ENCODE data around the gene ERC1.

Gene ERC1

GRCh38 chr12:1542599-1542998 lies 551.6 kb downstream of the ERC1 start:
- no peak overlapping the region for H3K4me3 ChIP-seq (ENCODE audit: low read depth, low read length)
- TF ChIP-seq CTCF (IDR thresholded peaks at IDR 0.05; ENCODE audit: low read depth, low read length): no peak
- no peak overlapping the region for H3K27ac ChIP-seq
- DNase-seq: no peak
- H3K36me3 ChIP-seq: no peaks in the 10 kb centered on the region
- no peaks in the 10 kb centered on the region for H3K27me3 ChIP-seq (ENCODE audit: insufficient read depth, low read depth, severe bottlenecking)
- no peaks in the 10 kb centered on the region for H3K9me3 ChIP-seq (ENCODE audit: severe bottlenecking)

- DNase-seq: no peak
- H3K4me3 ChIP-seq (ENCODE audit: low read depth, low read length): no peak overlapping the region
- H3K27ac ChIP-seq: no peak overlapping the region
- H3K36me3 ChIP-seq: no peaks in the 10 kb centered on the region
- no peaks in the 10 kb centered on the region for H3K27me3 ChIP-seq (ENCODE audit: insufficient read depth, low read depth, severe bottlenecking)
- H3K9me3 ChIP-seq (ENCODE audit: severe bottlenecking): no peaks in the 10 kb centered on the region
- TF ChIP-seq CTCF (IDR thresholded peaks at IDR 0.05; ENCODE audit: low read depth, low read length): no peak
Measured at GRCh38 chr12:1544996-1545700, 554.1 kb downstream of the ERC1 start.

All from WERI-Rb-1 (cell line).